ENCODE results near the gene HSP90AB1. TPM values are rescaled to one million over a fixed set of nuclear protein-coding genes. Genes with fewer than 3 reads are reported as not detected.

Gene HSP90AB1
- polyA plus RNA-seq, 3 donors = 119 to 242 (median 145) TPM

DNA sequence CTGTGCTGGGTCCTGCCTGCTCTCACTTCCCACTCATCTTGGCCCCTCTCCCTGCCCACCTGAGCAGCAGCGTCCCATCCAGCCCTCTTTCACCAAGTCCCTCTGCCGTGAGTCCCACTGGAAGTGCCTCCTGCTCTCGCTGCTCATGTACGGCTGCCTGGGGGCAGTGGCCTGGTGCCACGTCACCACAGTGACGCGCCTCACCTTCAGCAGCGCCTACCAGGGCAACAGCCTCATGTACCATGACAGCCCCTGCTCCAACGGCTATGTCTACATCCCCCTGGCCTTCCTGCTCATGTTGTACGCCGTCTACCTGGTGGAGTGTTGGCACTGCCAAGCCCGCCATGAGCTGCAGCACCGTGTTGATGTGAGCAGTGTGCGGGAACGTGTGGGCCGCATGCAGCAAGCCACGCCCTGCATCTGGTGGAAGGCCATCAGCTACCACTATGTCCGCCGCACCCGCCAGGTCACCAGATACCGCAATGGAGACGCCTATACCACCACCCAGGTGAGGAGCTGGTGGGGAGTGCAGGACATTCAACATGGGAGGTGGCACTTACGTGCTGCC is 26.2 kb downstream of the HSP90AB1 start:
- H3K27me3 ChIP-seq (ENCODE audit: control insufficient read depth in 2 of 2, insufficient read depth in 2 of 2, low read length in 2 of 2) = peaks cover 49 to 90% of the 10 kb centered on the region in 2 donors
- intact Hi-C loops (cut with micrococcal nuclease) = no loop called here
- H3K4me3 ChIP-seq (replicated peaks in 1 of 3; ENCODE audit: low read depth in 2 of 3, low read length in 3 of 3) = no peak overlapping the region
- no peak overlapping the region for H2AFZ ChIP-seq (ENCODE audit: insufficient read depth, low read depth, low read length, poor library complexity, severe bottlenecking)
- H3K27ac ChIP-seq (ENCODE audit: low read depth in 1 of 2, low read length in 2 of 2) = no peak overlapping the region
- no peak overlapping the region for H3K4me2 ChIP-seq (replicated peaks; ENCODE audit: extremely low read depth, low read length, poor library complexity, severe bottlenecking)
- H3K36me3 Mint-ChIP-seq = peaks cover 4 to 10% of the 10 kb centered on the region in 2 donors
- peaks cover 78 to 90% (median 87%) of the 10 kb centered on the region in 3 donors for H3K27me3 Mint-ChIP-seq (ENCODE audit: low read depth in 3 of 3)
- H3K36me3 ChIP-seq (replicated peaks in 1 of 2; ENCODE audit: control insufficient read depth in 1 of 2, insufficient read depth in 2 of 2, low read length in 2 of 2) = no peaks in the 10 kb centered on the region
- no peak overlapping the region for H3K27ac Mint-ChIP-seq
- peaks cover 9 to 18% of the 10 kb centered on the region in 2 donors for H3K4me1 ChIP-seq (ENCODE audit: control insufficient read depth in 1 of 2, insufficient read depth in 2 of 2, low read length in 2 of 2)
- H3K4me1 Mint-ChIP-seq = peaks cover 12% of the 10 kb centered on the region
- 89% methylated on average over 17 of the region's 23 CpGs for WGBS (ENCODE audit: insufficient coverage)
- DNase-seq = no peak
- TF ChIP-seq, protein P1, sequence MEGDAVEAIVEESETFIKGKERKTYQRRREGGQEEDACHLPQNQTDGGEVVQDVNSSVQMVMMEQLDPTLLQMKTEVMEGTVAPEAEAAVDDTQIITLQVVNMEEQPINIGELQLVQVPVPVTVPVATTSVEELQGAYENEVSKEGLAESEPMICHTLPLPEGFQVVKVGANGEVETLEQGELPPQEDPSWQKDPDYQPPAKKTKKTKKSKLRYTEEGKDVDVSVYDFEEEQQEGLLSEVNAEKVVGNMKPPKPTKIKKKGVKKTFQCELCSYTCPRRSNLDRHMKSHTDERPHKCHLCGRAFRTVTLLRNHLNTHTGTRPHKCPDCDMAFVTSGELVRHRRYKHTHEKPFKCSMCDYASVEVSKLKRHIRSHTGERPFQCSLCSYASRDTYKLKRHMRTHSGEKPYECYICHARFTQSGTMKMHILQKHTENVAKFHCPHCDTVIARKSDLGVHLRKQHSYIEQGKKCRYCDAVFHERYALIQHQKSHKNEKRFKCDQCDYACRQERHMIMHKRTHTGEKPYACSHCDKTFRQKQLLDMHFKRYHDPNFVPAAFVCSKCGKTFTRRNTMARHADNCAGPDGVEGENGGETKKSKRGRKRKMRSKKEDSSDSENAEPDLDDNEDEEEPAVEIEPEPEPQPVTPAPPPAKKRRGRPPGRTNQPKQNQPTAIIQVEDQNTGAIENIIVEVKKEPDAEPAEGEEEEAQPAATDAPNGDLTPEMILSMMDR (IDR thresholded peaks at IDR 0.05) = no peak
- no peaks in the 10 kb centered on the region for H3K79me2 ChIP-seq (ENCODE audit: insufficient read depth, low read length)
- no peaks in the 10 kb centered on the region for H4K20me1 ChIP-seq (ENCODE audit: insufficient read depth, low read length)
- H3K9ac ChIP-seq (ENCODE audit: insufficient read depth, low read length, poor library complexity, severe bottlenecking) = no peak overlapping the region
- H3K9me3 Mint-ChIP-seq = peaks cover 0 to 22% (median 9%) of the 10 kb centered on the region in 7 donors
- peak overlapping the region in 1 of 2 donors; percentile 44 for H3K4me3 Mint-ChIP-seq
- peaks cover 0 to 14% of the 10 kb centered on the region in 2 donors for H3K9me3 ChIP-seq (replicated peaks in 1 of 2; ENCODE audit: control insufficient read depth in 1 of 2, insufficient read depth in 1 of 2, low read length in 2 of 2)

DNA sequence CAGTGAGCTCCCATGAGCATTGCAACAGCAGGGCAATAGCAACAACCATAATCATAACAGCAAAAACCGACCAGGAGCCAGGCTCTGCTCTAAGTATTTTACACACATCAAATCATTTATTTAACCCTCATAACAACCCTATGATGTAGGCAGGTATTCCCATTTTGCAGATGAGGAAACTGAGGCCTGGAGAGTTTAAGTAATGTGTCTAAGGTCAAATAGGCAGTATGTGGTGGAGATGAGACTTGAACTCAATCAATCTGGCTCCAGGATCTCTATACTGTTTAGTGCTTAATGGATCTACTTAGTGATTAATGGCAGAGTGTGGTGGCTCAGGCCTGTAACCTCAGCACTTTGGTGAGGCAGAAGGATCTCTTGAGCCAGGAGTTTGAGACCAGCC is 26.7 kb downstream of the HSP90AB1 start:
- Histone ChIP-seq H3K27me3 (ENCODE audit: control insufficient read depth in 2 of 2, insufficient read depth in 2 of 2, low read length in 2 of 2) (peaks cover 49 to 90% of the 10 kb centered on the region in 2 donors), H3K4me1 (ENCODE audit: control insufficient read depth in 1 of 2, insufficient read depth in 2 of 2, low read length in 2 of 2) (peaks cover 9 to 18% of the 10 kb centered on the region in 2 donors), H3K79me2 (ENCODE audit: insufficient read depth, low read length) (no peaks in the 10 kb centered on the region), H3K27ac (ENCODE audit: low read depth in 1 of 2, low read length in 2 of 2) (no peak overlapping the region), H3K9ac (ENCODE audit: insufficient read depth, low read length, poor library complexity, severe bottlenecking) (no peak overlapping the region), H2AFZ (ENCODE audit: insufficient read depth, low read depth, low read length, poor library complexity, severe bottlenecking) (no peak overlapping the region), H3K9me3 (replicated peaks in 1 of 2; ENCODE audit: control insufficient read depth in 1 of 2, insufficient read depth in 1 of 2, low read length in 2 of 2) (peaks cover 0 to 14% of the 10 kb centered on the region in 2 donors), H4K20me1 (ENCODE audit: insufficient read depth, low read length) (no peaks in the 10 kb centered on the region), H3K4me3 (replicated peaks in 1 of 3; ENCODE audit: low read depth in 2 of 3, low read length in 3 of 3) (no peak overlapping the region), H3K36me3 (replicated peaks in 1 of 2; ENCODE audit: control insufficient read depth in 1 of 2, insufficient read depth in 2 of 2, low read length in 2 of 2) (no peaks in the 10 kb centered on the region), H3K4me2 (replicated peaks; ENCODE audit: extremely low read depth, low read length, poor library complexity, severe bottlenecking) (no peak overlapping the region)
- WGBS (ENCODE audit: insufficient coverage) = no CpG with 5 or more reads among the region's 1 CpG
- peaks cover 77 to 90% (median 82%) of the 10 kb centered on the region in 3 donors for H3K27me3 Mint-ChIP-seq (ENCODE audit: low read depth in 3 of 3)
- intact Hi-C loops (cut with micrococcal nuclease) = no loop called here
- DNase-seq = no peak
- H3K4me1 Mint-ChIP-seq = peaks cover 12% of the 10 kb centered on the region
- H3K9me3 Mint-ChIP-seq = peaks cover 0 to 22% (median 9%) of the 10 kb centered on the region in 7 donors
- TF ChIP-seq, protein P1 (IDR thresholded peaks at IDR 0.05) = no peak
- H3K27ac Mint-ChIP-seq = no peak overlapping the region
- peak overlapping the region in 1 of 2 donors; percentile 44 for H3K4me3 Mint-ChIP-seq
- H3K36me3 Mint-ChIP-seq = peaks cover 4 to 10% of the 10 kb centered on the region in 2 donors

Measured in CD14-positive monocyte (primary cell).